ENCODE data around the gene CFAP299. TPM values are rescaled to one million over a fixed set of nuclear protein-coding genes. Genes with fewer than 3 reads are reported as not detected.
A peak's percentile ranks its signal among the peaks of the same experiment; 100 is the strongest.

Gene CFAP299
- total RNA-seq, 1 donor from 2014 or later: not detected

GRCh38 chr4:80751200-80751599 lies 415.7 kb downstream of the CFAP299 start:
- Histone ChIP-seq H3K36me3 (ENCODE audit: insufficient read depth, low read length) (no peaks in the 10 kb centered on the region), H3K4me1 (ENCODE audit: insufficient read depth, low read length) (no peaks in the 10 kb centered on the region), H3K27ac (ENCODE audit: low read depth, low read length) (no peak overlapping the region), H3K9me3 (ENCODE audit: insufficient read depth, low read depth, low read length) (no peaks in the 10 kb centered on the region), H2AFZ (ENCODE audit: low read depth, low read length) (no peak overlapping the region), H3K27me3 (ENCODE audit: insufficient read depth, low read length) (no peaks in the 10 kb centered on the region), H4K20me1 (ENCODE audit: insufficient read depth, low read length) (no peaks in the 10 kb centered on the region), H3K4me3 (ENCODE audit: insufficient read depth, low read depth, low read length) (no peak overlapping the region), H3K4me2 (ENCODE audit: low read length) (no peak overlapping the region), H3K9ac (ENCODE audit: low read length) (no peak overlapping the region), H3K79me2 (ENCODE audit: insufficient read depth, low read length) (no peaks in the 10 kb centered on the region)
- TF ChIP-seq EZH2 (IDR thresholded peaks at IDR 0.05; ENCODE audit: insufficient read depth, low read length) (no peak), CTCF (IDR thresholded peaks at IDR 0.05; ENCODE audit: insufficient read depth, low read depth, low read length) (no peak)
- DNase-seq (ENCODE audit: low read depth) (no peak), FAIRE-seq (no peak)
- H3K4me3 Mint-ChIP-seq (ENCODE audit: unreplicated experiment): no peak overlapping the region
- H3K27me3 Mint-ChIP-seq (ENCODE audit: low read depth, unreplicated experiment): no peaks in the 10 kb centered on the region
- no peaks in the 10 kb centered on the region for H3K9me3 Mint-ChIP-seq (ENCODE audit: unreplicated experiment)
- H3K27ac Mint-ChIP-seq (ENCODE audit: unreplicated experiment): no peak overlapping the region
- H3K36me3 Mint-ChIP-seq (ENCODE audit: low read depth, unreplicated experiment): no peaks in the 10 kb centered on the region
- H3K4me1 Mint-ChIP-seq (ENCODE audit: low read depth, unreplicated experiment): no peaks in the 10 kb centered on the region

GRCh38 chr4:80767944-80768343 lies 432.4 kb downstream of the CFAP299 start:
- peak; percentile 3 for DNase-seq (ENCODE audit: low read depth)
- no peaks in the 10 kb centered on the region for H3K27me3 Mint-ChIP-seq (ENCODE audit: low read depth, unreplicated experiment)
- no peaks in the 10 kb centered on the region for H3K9me3 ChIP-seq (ENCODE audit: insufficient read depth, low read depth, low read length)
- no peaks in the 10 kb centered on the region for H4K20me1 ChIP-seq (ENCODE audit: insufficient read depth, low read length)
- no peaks in the 10 kb centered on the region for H3K36me3 ChIP-seq (ENCODE audit: insufficient read depth, low read length)
- no peaks in the 10 kb centered on the region for H3K4me1 ChIP-seq (ENCODE audit: insufficient read depth, low read length)
- TF ChIP-seq EZH2 (IDR thresholded peaks at IDR 0.05; ENCODE audit: insufficient read depth, low read length) (no peak), CTCF (IDR thresholded peaks at IDR 0.05; ENCODE audit: insufficient read depth, low read depth, low read length) (no peak)
- H3K4me2 ChIP-seq (ENCODE audit: low read length): no peak overlapping the region
- FAIRE-seq: no peak
- H3K4me1 Mint-ChIP-seq (ENCODE audit: low read depth, unreplicated experiment): no peaks in the 10 kb centered on the region
- no peak overlapping the region for H2AFZ ChIP-seq (ENCODE audit: low read depth, low read length)
- H3K36me3 Mint-ChIP-seq (ENCODE audit: low read depth, unreplicated experiment): no peaks in the 10 kb centered on the region
- H3K27ac Mint-ChIP-seq (ENCODE audit: unreplicated experiment): no peak overlapping the region
- H3K27me3 ChIP-seq (ENCODE audit: insufficient read depth, low read length): no peaks in the 10 kb centered on the region
- H3K4me3 ChIP-seq (ENCODE audit: insufficient read depth, low read depth, low read length): no peak overlapping the region
- H3K9me3 Mint-ChIP-seq (ENCODE audit: unreplicated experiment): peaks cover 4% of the 10 kb centered on the region
- no peak overlapping the region for H3K27ac ChIP-seq (ENCODE audit: low read depth, low read length)
- H3K79me2 ChIP-seq (ENCODE audit: insufficient read depth, low read length): no peaks in the 10 kb centered on the region
- H3K4me3 Mint-ChIP-seq (ENCODE audit: unreplicated experiment): no peak overlapping the region
- no peak overlapping the region for H3K9ac ChIP-seq (ENCODE audit: low read length)

- no peaks in the 10 kb centered on the region for H3K79me2 ChIP-seq (ENCODE audit: insufficient read depth, low read length)
- H3K9ac ChIP-seq (ENCODE audit: low read length): no peak overlapping the region
- no peak for TF ChIP-seq EZH2 (IDR thresholded peaks at IDR 0.05; ENCODE audit: insufficient read depth, low read length)
- no peak for TF ChIP-seq CTCF (IDR thresholded peaks at IDR 0.05; ENCODE audit: insufficient read depth, low read depth, low read length)
- H3K4me3 ChIP-seq (ENCODE audit: insufficient read depth, low read depth, low read length): no peak overlapping the region
- no peak overlapping the region for H3K4me2 ChIP-seq (ENCODE audit: low read length)
- no peak overlapping the region for H3K27ac ChIP-seq (ENCODE audit: low read depth, low read length)
- no peaks in the 10 kb centered on the region for H3K36me3 ChIP-seq (ENCODE audit: insufficient read depth, low read length)
- DNase-seq (ENCODE audit: low read depth) (no peak), FAIRE-seq (no peak)
- H3K9me3 ChIP-seq (ENCODE audit: insufficient read depth, low read depth, low read length): no peaks in the 10 kb centered on the region
- no peaks in the 10 kb centered on the region for H3K4me1 ChIP-seq (ENCODE audit: insufficient read depth, low read length)
- Mint-ChIP-seq H3K27me3 (ENCODE audit: low read depth, unreplicated experiment) (no peaks in the 10 kb centered on the region), H3K4me1 (ENCODE audit: low read depth, unreplicated experiment) (no peaks in the 10 kb centered on the region), H3K27ac (ENCODE audit: unreplicated experiment) (no peak overlapping the region), H3K4me3 (ENCODE audit: unreplicated experiment) (no peak overlapping the region), H3K9me3 (ENCODE audit: unreplicated experiment) (no peaks in the 10 kb centered on the region), H3K36me3 (ENCODE audit: low read depth, unreplicated experiment) (no peaks in the 10 kb centered on the region)
- H2AFZ ChIP-seq (ENCODE audit: low read depth, low read length): no peak overlapping the region
- no peaks in the 10 kb centered on the region for H4K20me1 ChIP-seq (ENCODE audit: insufficient read depth, low read length)
- no peaks in the 10 kb centered on the region for H3K27me3 ChIP-seq (ENCODE audit: insufficient read depth, low read length)
Observed at GRCh38 chr4:80776168-80776567, 440.6 kb downstream of the CFAP299 start.
